GM19025 (cell line): ENCODE results near the gene TPM4.

Source experiments
- ATAC-seq: cut with Tn5 transposase; IDR thresholded peaks from one replicate; pipeline ENCODE4 v1.9.1; 2021; ENCODE audit warnings: mild to moderate bottlenecking, low read depth, moderate library complexity; ENCODE audit not compliant: unreplicated experiment

The TPM4 gene

DNA sequence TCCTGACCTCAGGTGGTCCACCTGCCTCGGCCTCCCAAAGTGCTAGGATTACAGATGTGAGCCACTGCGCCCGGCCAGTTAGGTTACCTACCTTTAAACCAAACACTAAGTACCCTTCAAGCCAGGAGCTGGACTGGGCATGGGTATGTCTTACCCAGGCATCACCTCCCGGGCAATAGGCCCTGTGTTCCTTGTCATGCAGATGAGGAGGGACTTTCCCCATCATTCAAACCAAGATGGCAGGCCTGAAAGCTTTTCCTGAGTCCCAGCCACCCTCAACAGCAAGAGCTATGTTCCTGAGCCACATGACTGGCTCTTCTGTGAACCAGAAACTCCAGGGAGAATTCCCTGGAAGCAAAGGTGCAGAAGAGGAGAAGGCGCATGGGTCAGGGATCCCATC, 44.8 kb downstream of the TPM4 start:
- ATAC-seq, result no peak

DNA sequence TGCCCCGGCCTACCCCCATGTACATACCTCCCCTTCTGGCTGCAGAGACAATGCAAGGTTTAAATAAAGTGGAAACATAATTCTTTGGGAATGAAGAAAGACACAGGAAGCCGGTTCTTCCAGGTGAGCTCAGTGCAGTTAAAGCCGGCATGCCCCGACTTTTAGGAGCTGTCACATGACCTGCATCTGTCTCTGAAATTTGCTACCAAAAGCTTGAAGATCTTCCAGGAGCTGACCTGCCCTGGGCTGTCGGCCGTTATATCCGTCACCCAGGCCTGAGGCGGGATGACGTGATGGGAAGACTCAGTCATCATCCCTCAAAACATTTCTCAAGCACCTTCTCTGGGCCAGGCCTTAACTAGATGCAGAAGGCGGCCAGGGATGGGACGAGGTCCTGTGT, 45.7 kb downstream of the TPM4 start:
- no peak for ATAC-seq

DNA sequence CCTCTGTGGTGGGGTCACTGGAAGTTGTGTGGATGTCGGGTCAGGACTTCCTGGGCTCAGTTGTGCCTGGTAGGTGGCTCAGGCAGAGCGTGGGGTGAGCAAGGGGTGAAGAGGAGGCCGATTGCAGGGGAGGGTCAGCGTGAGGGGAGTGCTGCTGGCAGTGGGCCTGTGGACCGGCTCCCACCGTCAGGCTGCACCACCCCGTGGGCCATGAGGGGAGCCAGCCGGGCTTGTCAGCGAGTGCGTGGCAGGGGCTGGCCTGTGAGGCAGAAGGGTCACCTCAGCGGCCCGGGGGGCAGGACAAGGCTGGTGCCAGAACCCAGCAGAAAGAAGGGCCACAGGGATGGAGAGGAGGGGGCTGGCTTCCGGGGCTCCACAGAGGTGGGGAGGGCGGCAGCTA, 48.7 kb downstream of the TPM4 start:
- no peak for ATAC-seq

DNA sequence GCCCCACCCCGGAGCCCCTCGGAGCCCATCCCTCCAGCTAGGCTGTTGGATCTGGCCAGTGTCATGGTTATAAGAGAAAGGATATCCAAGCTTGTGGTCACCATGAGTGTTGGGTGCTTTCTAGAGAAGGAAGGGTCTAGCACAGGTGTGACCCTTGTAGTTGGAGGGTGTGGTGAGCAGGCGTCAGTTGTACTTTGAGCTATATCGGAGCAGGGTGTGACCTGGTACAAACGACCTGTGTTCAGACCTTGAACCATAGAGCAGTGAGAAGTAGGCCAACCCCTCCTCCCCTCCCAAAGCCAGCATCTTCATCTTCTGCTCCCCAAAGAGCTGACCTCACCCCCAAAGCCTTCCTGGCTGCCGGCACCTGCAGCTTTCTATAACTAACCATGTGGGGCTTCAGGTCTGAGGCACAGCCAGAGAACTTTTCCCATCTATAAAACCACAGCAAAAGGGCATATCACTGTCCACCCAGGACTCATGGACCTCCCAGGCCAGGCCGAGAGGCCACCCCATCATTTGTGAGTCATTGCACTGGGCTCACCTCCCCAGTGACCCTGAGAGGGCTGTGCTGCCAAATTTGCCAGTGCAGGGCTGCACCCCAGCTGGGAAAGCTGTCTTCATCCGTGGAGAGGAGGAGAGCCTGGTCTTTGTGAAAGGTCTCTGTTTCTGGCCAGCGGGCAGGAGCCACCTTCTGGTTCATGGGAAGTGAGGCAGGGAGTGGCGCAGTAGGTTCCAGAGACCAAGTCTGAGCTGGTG, 49.6 kb downstream of the TPM4 start:
- no peak for ATAC-seq

DNA sequence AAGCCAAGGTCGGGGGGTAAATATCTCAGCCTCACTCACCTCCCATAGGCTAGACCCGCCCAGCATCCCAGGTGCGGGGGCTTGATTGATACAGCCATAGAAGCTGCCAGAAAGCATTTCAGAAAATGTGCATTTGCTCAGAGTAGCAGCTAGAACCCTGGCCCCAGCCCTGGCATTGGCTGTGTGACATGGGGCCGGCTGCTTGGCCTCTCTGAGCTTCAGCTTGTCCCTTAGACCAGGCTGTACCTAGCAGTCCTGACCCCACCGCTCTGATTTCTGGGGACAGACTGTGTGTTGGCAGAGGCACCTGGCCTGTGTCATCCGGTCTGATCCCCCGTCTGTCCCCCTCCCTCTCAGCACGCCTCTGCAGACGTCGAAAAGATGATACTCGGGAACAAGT, 50.8 kb downstream of the TPM4 start:
- ATAC-seq, result no peak

DNA sequence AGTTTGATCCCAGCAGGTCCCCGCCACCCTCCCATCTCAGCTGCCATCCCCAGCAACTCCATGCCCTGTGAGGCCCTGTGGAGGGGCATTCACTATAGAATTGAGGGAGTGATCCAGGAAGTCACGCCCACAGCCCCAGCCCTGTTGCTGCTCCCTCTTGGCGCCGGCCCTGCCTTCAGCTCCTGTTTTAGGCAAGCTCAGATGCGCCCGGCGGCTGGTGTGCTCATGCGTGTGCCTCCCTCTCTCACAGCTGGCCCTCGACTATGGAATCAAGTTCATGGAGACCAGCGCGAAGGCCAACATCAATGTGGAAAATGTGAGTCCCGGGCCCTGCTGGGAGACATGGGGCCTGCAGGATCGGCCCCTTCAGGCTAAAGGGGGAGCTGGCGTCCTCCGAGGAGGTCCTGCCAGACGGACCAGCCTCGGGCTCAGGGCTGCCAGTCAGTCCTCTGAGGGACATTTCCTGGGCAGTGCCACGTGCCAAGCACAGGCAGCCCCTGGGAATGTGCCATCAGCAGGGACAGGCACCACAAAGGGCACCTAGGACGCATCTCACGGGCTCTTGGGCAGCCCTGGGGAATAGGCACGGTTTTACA, 51.6 kb downstream of the TPM4 start:
- ATAC-seq, result no peak

DNA sequence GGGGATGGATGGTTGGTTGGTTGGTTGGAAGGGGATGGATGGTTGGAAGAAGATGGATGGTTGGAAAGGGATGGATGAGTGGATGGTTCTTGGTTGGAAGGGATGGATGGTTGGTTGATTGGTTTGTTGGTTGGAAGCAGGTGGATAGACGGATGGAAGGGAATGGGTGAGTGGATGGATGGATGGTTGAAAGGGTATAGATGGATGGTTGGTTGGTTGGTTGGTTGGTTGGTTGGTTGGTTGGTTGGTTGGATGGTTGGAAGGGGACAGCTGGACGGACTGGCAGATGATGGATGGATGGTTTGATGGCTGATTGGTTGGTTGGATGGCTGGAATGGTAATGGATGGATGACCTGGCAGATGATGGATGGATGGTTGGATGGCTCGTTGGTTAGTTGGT, 55.4 kb downstream of the TPM4 start:
- no peak for ATAC-seq

DNA sequence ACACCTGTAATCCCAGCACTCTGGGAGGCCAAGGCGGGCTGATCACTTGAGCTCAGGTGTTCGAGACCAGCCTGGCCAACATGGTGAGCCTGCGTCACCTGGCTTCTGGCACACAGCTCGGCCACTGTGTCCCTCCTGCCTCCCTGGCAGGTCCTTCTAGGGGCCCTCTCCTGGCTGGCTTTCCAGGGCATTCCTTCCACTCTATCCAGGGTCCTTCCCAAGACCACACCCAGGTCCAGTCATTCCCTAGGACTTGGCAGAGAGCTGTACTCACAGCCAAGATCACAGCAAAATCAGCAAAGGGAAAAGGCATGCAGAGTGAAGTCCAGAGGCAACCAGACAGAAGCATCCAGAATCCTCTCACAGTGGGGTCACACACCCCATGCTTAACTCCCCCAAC, 57.5 kb downstream of the TPM4 start:
- ATAC-seq, result no peak

DNA sequence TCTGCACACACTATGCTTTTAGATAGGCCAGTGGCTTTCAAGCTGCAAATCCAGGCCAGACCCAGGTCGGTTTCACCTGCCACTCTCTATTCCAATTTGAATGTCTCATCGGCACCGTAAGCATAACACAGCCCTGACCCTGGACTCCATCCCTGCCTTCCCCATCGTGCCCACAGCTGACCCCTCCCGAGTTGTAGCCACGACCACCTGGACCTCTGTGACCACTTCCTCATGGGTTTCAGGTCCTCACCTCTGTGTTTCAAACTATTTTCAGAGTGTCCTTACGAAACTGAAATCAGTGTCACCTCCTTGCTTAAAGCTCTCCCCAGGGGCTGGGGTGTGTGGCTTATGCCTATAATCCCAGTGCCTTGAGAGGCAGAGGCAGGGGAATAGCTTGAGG, 58.2 kb downstream of the TPM4 start:
- no peak for ATAC-seq

DNA sequence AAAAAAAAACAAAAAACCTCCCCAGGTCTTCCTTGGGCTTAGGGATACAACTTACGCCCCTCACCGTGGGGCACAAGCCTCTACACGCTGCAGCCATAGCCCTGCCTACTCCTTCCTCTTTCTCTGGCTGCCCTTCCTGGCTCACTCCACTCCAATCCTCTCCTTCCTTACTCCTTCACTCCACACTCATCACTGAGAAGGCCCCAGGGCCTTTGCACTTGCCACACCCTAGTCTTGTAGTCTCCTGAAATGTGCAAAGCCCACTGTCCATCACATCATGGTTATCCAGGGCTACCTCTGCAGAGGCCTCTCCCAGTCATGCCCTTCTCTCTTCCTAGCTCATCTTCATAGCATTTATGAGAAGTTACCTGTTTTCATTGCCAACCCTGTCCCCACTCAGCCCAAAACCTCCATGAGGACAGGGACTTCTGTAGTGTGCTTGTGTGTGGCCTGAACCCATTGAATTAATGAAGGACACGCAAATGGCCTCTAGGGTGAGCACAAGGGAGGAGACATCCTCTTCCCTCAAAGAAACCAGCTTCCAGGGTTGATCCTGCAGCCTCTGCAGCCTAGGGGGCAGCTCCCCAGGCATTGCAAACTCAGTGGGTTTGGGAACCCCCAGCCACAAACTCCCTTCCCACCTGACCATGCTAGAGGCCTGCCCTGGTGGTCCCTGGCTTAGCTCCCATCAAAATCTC, 59.3 kb downstream of the TPM4 start:
- no peak for ATAC-seq

DNA sequence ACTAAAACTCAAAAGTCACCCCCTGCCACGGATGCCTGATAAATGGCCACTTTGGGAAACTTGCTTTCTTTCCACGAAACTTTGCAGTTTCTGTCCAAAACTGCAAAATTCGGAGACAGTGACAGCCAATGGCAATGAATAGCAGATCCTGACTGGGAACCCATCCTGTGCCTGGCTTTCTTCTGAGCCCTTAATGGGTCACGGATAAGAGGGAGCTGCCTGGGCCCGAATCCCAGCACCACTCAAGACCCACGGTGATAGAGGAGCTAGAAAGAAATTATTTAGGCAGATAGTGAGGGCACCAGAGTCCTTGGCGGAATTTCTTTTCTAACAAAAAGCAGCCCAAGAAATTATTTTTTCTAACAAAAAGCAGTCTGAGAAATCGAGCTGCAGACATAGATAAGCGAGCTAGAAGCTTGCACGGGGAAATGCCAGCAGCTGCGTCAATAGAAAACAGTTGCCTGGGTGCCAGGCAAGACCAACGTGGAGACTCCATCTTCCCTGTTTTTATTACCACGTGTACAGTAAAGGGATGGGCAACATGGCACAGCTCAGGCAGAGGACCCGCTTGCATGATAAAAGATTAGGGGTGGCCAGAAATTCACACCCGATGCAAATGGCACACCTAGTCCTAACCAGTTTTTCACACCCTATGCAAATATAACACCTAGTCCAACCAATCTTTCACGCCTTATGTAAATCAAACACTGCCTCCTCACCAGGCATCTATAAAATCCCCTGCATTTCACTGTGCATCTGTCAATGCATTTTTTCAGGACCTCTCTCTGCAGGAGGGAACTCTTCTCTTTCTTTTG, 60.1 kb downstream of the TPM4 start:
- no peak for ATAC-seq

DNA sequence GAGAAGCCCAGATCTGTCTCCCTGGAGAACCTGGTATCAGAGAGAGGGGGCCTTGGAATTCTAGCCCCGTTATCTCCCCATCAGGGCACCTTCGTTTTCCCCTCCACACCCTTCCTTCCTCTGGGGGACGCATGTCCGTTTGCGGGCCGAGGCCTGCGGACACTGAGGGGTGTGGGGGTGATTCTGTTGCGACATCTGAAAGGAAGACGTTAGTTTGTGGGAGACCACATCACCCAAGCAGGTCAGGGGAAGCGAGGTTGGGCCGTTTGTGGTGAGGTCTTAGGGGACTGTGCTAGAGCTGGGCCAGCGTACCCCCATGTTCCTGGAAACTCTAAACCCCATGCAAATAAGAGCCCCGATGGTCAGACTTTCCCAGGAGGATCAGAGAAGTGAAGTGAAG, 63.5 kb downstream of the TPM4 start:
- no peak for ATAC-seq

DNA sequence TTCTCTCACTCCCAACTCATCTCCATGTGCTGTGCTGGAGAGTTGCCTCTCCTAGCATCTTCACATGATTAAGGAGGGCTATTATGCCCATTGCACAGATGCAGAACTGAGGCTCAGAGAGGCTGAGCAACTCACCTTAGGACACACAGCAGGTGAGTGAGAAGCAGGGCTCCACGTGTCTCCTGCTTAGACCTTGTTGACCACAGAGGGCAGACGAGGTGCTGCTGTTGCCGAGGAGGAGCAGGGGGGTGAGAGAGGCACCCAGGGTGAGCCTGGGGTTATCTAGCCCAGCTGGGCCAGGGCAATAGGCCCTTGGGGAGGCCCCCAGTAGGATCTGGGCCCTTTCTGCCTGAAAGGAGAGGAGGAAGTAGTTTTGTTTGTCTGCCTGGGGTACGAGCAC, 64.7 kb downstream of the TPM4 start:
- no peak for ATAC-seq

DNA sequence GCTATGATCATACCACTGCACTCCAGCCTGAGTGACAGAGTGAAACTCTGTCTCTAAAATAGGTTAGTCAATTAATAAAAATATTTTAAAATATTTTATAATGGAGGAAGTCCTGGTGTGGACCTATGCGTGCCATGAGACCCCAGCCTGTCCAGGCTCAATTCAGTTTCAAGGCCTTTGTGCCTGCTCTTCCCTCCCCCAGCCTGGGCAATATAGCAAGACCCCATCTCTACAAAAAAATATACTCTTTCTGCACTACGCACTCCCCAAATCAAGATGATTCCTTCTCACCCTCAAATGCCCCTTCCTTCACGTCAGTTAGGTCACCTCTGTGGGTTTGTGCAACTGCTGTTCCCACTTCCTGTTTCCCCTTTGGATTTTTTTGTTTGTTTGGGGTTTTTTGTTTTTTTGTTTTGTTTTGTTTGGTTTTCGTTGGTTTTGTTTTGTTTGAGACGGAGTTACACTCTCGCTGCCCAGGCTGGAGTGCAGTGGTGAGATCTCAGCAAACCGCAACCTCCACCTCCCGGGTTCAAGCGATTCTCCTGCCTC, 65.8 kb downstream of the TPM4 start:
- no peak for ATAC-seq

DNA sequence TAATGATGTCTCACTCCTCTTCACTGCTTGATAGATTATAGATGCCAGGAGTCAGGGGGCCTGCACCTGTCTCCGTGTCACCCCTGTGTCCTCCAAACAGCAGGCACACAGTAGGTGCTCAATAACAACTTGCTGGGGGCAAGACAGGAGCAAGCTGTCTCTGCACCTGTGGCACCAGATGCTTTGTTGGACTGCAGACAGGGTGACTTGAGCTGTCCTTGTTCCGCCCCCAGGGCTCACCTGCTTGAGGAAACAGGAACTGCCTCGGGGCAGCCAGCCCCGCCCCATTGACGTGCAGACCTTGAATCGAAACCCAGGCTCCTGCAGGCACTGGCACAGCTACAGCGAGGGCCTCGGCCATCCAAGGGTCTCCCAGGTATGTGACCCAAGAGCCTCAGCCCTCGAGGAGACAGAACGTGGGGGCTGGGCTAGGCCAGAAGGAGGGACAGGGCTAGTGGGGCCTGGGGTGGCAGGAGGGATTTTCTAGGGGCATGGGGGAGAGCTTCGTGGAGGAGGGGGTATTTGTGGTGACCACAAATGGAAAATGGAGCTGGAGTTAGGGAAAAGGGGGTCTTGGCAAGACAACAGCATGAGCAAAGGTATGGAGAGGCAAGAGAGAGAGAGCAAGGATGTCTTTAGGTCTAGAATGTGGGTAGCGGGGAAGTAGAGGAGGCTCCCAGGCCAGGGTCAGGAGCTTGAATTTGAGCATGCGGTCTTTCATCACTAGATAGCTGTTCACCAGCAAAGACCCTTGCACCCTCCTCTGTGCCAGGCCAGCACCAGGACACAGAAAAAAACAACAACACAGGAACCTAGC, 67.3 kb downstream of the TPM4 start, which contains the start of gene HSH2D:
HSH2D (plus strand) TSS at position 287 of the 817 bp plus-strand sequence. CDS start 5,066 bp downstream, outside the sequence.
- ATAC-seq, result peak; percentile 62

DNA sequence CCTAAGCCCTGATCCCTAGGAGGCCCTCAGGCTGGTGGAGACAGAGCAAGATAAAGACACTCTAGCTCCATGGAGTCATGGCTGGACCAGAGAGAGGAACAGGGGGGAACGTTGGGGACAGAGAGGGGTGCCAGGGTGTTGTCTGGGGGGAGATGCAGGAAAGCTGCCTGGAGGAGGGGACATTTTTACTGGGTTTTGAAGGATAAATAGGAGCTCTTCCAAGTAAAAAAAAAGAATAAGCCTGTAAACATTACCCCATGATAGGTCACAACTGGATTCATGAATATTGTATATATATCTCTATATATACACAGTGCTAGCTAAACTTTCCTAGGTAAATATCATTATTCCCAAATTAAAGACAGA, 67.9 kb downstream of the TPM4 start:
- no peak for ATAC-seq

DNA sequence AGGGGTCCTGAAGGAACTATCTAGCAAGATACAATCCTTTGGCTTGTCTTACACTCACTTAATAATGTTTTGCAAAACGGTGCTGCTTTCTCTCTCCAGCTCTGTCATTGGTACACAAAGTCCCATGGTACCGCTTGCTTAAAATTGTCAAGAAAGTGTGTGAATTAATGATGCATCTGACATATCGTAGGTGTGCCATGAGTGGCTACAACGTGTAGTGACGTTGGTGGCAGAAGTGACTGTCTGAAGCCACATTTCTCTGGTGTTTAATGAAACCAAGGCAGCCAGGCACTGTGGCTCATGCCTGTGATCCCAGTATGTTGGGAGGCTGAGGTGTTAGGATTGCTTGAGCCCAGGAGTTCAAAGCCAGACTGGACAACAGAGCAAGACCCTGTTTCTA, 69.8 kb downstream of the TPM4 start:
- no peak for ATAC-seq

DNA sequence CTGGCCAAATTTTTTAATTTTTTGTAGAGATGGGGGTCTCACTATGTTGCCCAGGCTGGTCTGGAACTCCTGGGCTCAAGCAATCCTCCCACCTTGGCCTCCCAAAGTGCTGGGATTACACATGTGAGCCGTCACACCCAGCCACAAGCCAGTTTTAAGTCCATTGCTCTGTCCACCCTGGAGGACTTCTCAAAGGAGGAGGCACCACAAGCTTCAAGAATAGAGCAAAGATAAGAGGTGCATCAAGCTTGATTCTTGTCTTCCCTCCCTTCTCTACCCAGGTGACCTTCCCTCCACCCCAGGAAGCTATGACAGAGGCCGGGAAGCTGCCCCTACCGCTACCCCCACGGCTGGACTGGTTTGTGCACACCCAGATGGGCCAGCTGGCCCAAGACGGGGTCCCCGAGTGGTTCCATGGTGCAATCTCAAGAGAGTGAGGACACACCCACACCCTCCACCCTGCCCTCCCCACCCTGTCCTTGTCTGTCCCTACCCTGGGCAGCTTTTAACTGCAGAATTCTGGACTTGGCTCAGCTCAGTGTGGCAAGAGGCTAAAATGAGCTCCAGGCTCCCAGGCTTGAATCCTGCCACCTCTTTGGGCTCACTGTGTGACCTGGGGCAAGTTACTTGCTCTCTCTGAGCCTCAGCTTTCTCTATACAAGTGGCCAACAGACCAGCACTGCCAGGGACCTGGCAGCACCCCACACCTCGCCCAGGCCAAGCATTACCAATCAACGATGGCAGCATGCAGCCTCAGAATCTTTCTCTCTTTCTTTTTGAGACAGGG, 72.3 kb downstream of the TPM4 start:
- ATAC-seq, result no peak
